NB4 (cell line): Measurements from ENCODE around the gene TBC1D2B.

ENCODE experiments used
- CTCF ChIP-seq: IDR thresholded peaks from one replicate; pipeline ENCODE4 v1.5.1; 2012; ENCODE audit warnings: low read depth, low read length
- MYC ChIP-seq: IDR thresholded peaks from 2 replicates; pipeline ENCODE4 v1.6.1; 2011; ENCODE audit warnings: low read depth, low read length
- POLR2A ChIP-seq: IDR thresholded peaks from 2 replicates; pipeline ENCODE4 v1.6.1; 2011; ENCODE audit warnings: mild to moderate bottlenecking; ENCODE audit not compliant: insufficient read length; ENCODE audit errors: extremely low read depth
- TF ChIP-seq, protein P1 (sequence below): IDR thresholded peaks from 2 replicates; pipeline ENCODE4 v1.6.1; 2011; ENCODE audit warnings: low read depth, low read length

DNA sequence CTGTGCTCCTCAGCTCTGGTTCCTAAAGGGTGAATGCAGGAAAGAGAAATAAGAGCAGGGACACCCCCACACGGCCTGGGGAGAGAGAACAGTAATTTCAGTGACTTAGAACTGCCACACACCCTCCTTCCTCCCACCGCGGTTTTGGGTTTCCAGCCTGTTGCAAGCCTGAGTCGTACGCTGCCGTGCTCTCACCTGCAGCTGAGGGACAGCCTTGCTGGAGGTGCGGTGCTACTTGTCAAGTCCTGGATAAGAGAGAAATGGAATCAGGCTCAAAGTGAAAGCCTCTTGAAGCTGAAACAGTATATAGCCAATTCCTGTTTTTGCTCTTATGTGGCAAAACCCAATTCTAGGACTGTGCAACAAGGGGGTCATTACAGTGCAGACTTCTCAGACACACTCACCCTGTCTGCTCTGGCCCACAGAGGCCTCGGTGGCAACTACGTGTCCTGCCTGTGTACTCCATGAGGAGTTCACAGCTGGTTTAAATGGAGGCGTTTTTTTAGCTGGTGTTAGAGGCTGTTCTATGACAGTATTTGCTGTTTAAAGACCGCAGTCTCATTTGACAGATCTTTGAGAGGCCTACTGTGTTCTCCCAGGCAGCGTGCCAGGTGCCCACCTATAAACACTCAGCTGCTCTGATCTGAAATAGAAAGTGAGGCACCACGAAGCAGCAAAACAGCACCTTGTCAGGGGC lies 42.9 kb downstream of the TBC1D2B start:
- TF ChIP-seq POLR2A (no peak), CTCF (no peak), MYC (peak; percentile 83)
- TF ChIP-seq, protein P1, sequence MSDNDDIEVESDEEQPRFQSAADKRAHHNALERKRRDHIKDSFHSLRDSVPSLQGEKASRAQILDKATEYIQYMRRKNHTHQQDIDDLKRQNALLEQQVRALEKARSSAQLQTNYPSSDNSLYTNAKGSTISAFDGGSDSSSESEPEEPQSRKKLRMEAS = peak; percentile 68
